GM21529 (cell line): ENCODE data around the gene TMCO2.
"Not testable (repeated sequence)": the region's sequence is repeated elsewhere in the genome, so short reads cannot be mapped to it uniquely, and the experiment has no call there.

Experiments
- ATAC-seq: cut with Tn5 transposase; IDR thresholded peaks from one replicate; pipeline ENCODE4 v1.9.1; 2021; ENCODE audit not compliant: unreplicated experiment

The TMCO2 gene

GRCh38 chr1:40247655-40248054 is at the start of gene TMCO2:
TSS of gene TMCO2 (plus strand) at chr1:40247937. CDS start at chr1:40247994, 57 bp downstream.
- no peak for ATAC-seq

DNA sequence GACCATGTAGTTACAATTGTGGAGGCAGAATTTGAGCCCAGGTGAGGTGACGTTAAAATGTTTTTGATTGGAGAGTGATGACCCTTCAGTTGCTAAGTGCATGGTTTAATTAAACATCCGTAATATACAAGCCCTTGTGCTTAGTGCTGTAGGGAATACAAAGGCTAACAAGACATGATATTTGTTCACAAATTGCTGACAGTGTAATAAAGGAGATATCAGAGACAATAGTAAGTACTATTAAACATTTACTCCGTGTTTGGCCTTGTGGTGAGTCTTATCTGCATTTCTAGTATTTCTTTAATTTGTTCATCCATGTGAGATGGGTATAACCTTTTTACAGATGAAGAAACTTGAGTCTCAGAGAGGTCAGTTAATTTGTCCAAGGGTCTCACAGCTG is 48.6 kb upstream of the TMCO2 start:
- ATAC-seq, result no peak

DNA sequence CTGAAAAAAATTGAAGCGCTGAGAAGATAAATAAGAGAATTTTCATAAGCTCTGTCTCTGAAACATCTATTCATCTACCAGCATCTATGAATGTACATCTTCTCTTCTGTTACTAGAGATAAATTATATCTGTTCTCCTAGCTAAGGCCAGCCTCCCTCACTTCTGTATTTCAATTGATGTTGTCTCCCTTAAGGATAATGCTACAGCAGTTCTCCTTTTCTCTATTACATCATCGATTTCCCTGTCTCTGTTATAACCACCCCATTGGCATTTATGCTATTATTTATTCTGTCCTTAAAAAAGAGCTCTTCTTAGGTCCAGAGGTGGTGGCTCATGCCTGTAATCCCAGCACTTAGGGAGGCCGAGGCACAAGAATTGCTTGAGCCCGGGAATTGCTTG is 42.9 kb upstream of the TMCO2 start:
- no peak for ATAC-seq

DNA sequence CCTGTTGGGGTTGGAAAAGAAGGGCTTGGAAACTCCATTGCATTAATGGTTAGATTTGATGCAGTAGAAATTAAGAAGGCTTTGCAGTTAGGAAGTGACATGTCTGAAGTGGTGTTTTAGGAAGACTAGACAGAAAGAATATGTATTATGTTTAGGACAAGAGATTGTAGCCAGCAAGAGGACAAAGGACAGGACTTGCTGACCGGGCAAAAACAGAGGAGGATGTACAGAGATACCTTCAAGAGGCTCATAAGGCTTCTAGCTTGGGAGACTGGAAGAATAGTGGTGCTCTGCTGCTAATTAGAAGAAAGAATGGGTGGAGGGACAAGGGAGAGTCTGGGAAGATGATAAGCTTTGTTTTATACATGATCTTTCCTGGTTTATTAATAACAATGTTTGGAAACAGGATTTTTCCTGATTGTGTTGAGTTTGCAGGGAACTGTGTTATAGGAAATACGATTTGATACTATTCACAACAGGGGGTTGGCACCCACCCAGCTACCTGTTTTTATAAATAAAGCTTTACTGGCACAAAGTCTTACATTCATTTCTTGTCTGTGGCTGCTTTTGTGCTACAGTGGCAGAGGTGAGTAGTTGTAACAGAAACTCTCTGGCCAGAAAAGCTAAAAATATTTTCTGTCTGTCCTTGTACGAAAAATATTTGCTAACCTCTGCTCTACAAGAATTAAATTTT is 37.1 kb upstream of the TMCO2 start:
- no peak for ATAC-seq

DNA sequence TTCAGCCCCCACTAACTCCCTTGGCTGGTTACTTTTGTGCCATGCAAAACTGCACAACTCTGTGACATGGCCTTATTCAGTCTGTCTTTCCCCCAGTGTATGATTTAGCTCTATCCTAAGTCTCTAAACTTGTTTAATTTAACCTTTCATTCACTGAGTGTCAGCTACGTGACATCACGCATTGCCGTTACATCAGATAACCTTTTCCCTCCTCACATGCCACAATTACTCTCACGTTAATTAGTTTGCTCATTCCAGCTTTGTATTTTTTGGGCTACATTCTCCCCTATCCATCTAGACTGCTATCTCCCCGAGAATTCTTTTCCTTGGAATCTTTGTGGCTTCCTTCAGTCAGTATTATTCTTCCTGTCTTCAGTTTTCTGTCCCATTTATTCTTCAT is 29.4 kb upstream of the TMCO2 start:
- no peak for ATAC-seq

DNA sequence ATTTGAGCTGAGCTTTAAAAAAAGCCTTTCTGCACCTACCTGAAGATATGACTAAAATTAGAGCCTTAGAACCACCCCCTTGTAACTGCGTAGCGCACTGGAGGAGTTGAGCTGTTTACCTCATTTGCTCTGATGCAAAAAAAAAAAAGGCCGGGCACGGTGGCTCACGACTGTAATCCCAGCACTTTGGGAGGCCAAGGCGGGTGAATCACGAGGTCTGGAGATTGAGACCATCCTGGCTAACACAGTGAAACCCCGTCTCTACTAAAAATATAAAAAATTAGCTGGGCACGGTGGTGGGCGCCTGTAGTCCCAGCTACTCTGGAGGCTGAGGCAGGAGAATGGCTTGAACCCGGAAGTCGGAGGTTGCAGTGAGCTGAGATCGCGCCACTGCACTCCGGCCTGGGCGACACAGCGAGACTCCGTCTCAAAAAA is 26.2 kb upstream of the TMCO2 start:
- not testable (repeated sequence) for ATAC-seq

GRCh38 chr1:40221977-40222772 is 25.6 kb upstream of the TMCO2 start:
- no peak for ATAC-seq

DNA sequence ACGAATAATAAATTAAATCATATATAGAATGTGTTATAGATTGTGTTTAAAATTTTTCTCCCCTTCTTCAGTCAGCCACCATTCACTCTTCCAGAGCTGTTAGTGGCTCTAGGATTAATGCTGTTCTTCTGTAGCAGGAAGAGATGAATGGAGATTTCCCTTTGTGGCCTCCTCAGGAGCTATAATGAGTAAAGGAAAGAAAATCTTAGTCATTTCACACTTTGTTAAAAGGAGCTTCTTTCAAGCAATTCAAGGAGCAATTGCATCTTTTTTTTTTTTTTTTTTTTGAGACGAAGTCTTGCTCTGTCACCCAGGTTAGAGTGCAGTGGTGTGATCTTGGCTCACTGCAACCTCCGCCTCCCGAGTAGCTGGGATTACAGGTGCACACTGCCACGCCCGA is 23.7 kb upstream of the TMCO2 start:
- no peak for ATAC-seq

DNA sequence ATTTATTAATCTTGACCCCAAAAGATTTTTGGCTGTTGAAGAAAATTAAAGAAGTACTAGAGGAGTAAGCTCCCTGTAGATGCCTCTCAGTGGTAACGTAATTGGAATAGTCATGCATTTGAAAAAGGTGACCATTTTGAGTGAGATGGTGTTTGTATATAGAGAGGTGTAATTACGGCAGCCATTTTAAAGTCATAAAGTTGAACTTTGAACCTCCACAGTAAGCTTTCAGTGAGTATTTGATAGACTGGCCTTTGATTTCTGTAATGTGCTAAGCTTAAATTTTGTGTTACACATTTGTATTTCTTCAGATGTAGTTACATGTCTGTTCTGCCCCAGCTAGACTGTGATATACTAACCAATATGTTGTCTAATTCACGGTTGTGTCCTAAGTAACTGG is 21.5 kb upstream of the TMCO2 start:
- no peak for ATAC-seq

DNA sequence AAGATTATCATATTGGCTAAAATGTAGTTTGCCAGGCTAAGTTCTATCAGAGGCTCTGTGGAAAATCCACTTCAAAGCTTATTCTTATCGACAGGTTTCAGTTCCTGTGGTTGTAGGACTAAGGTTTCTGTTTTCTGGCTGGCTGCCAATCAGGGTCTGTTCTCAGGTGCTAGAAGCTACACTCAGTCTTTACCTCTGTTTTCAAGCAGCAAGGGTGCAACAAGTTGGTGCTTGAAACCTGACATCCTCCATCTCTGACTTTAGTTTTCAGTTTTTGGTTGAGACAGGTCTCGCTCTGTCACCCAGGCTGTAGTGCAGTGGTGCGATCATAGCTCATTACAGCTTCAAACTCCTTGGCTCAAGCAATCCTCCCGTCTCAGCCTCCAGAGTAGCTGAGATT is 15.3 kb upstream of the TMCO2 start:
- ATAC-seq, result peak; percentile 93

- ATAC-seq, result no peak
These were observed 8.1 kb upstream of the TMCO2 start for GRCh38 chr1:40239626-40240025.

- ATAC-seq, result no peak
These were observed 7.3 kb upstream of the TMCO2 start for GRCh38 chr1:40240390-40240789.

- peak; percentile 4 for ATAC-seq
These were observed 6.4 kb upstream of the TMCO2 start for GRCh38 chr1:40241362-40241761.

- no peak for ATAC-seq
These were observed 4.4 kb upstream of the TMCO2 start for GRCh38 chr1:40243351-40243750.

DNA sequence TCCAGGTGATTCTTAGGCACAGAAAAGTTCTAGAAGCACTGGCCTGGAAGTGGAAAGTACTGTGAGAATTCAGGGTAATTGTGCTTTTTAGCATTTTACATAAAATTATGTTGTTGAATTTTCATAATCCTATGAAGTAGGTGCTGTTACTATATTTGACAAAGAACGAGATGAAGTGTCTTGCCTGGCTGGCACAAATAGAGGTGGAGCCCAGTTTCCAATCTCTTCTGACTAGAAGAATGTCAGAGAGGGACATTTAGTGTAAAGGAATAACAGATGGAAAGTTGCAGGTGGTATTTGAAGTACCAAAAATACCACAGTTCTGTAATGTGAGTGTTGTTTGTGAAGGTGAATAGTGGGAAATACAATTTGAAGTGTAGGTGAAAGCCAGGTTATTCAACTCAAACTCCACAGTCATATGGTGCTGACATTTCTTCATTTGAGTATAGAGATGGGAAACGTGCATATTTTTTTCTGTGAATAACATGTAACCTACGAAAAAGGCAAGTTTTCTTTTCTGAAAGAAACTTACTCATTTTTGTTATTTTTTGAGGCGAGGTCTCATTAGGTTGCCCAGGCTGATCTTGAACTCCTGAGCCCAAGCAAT is 3.5 kb upstream of the TMCO2 start:
- ATAC-seq, result no peak

DNA sequence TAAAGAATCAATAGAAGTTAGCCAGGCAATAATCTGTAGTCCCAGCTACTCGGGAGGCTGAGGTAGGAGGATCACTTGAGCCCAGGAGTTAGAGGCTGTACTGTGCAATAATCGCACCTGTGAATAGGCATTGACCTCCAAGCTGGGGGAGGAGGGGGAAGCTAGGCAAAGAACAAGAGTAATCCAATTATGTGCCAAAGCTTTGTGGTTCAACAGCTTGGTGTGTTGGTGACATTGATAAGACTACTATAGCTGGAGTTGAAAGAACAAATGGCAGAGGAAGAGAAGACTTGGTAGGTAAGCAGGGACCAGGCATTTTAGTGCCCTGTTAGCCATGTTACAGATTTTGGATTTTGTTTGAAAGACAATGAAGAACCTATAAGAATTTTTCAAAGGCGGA is 2.1 kb upstream of the TMCO2 start:
- ATAC-seq, result no peak

DNA sequence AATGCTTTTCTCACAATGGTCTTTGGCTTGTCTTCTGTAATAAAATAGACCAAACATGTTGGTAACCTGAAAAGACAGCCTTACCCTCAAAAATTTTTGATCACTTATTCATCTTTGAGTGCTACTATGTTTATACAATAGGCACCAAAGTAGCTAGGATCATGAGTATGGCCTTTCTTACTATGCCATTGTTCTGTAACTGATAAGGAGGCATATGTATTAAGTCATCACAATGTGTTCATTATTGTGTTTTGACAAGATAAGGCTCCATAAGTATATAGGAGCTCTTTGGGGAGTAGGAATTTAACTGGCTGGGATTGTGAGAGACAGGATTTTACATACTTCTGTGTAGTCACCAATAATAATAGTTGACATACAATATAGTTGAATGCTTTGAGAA is 675 bp downstream of the TMCO2 start:
- no peak for ATAC-seq

DNA sequence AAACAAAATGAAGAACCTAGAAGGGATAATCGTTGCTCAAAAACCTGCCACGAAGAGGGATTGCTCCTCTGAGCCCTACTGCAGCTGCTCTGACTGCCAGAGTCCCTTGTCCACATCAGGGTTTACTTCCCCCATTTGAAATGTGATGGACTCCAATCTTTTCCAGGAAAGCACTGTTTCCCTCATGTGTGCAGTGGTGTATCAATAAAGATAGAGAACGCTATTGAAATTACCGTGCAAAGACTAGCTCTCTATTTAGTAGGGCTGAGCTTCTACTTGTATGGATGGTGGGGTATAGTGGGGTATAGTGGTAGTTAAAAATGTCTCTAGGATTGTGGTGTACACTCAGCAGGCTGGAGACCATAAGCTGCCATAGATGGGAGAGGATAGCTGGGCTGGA is 3.7 kb downstream of the TMCO2 start:
- ATAC-seq, result no peak

DNA sequence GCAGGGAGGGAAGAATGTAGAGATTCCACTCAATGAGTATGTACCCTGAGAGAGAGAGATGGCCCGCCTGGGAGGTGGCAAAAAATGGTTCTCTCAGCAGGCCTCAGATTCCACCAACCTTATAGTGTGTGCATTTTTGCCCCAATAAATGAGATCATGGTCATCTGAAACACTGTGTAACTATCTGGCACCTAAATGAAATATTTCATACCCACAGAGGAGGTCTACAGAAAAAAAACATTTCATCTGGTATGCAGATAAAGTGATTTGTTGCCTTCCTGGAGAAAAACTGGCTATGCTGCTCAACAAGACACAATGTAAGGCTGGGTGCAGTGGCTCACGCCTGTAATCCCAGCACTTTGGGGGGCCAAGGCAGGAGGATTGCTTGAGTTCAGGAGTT is 4.9 kb downstream of the TMCO2 start:
- no peak for ATAC-seq

GRCh38 chr1:40255231-40255630 is 7.5 kb downstream of the TMCO2 start:
- no peak for ATAC-seq

DNA sequence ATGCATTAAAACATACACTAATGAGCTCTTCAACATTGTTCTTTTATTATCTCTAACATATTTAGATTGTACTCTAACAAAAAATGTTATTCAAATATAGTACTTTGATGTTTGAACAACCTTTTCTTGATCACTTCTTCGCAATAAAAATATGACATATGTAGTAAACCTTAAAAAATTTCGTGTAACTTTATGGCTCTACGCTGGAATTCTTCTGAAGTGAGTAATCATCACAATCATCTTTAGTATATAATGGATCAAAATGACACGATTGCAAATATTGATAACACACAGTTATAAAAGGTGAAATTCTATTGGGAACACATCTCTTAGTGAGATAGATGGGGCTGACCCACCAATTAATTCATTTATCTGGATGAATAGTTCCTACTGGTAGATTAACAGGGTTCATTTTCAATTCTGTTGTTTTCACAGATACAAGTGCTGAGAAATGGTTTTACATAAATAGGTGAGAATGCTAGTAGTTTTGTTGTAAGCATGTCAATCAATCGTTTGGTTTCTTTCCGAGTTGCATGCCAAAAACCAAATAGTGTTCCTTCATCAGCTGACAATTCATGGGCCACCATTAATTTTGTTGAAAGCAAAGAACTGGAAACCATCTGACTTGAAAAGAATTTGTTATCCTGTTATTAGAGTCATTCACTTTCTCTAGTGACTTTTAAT is 8.8 kb downstream of the TMCO2 start:
- no peak for ATAC-seq

- ATAC-seq, result no peak
These were observed 9.6 kb downstream of the TMCO2 start for GRCh38 chr1:40257313-40257687.
